PC-9 (cell line): ENCODE measurements around the gene PLCB3. TPM values are rescaled to one million over a fixed set of nuclear protein-coding genes. Genes with fewer than 3 reads are reported as not detected.

Experiments
- BruUV-seq: library from RNA; stranded (reverse); fragments of 400-500 nt; replicated peaks from 2 replicates; lab custom pipeline; 2021; lab: Mats Ljungman, UMichigan
- CTCF ChIA-PET: fragments of 300-600 bp; sonication (Branson Sonifier 250); formaldehyde crosslinking; loops from one replicate; lab custom pipeline; 2022; ENCODE audit warnings: antibody characterized with exemption; lab: Charles Lee
- POLR2A ChIA-PET: fragments of 300-600 bp; sonication (Branson Sonifier 250); formaldehyde crosslinking; loops from one replicate; lab custom pipeline; 2022; ENCODE audit warnings: antibody characterized with exemption; ENCODE audit not compliant: unreplicated experiment; lab: Charles Lee
- DNase-seq, 2 experiments: peaks; one replicate each; pipeline versions ENCODE4 v3.0.0 to v3.0.0-alpha.2; 2015 to 2022; ENCODE audit warnings: mixed read lengths in 1 of 2
- H2AFZ ChIP-seq: fragments of 200-600 bp; sonication (generic); 2 replicates; pipeline ENCODE4 v1.8.1; 2017; ENCODE audit warnings: antibody characterized with exemption
- H3F3A ChIP-seq: fragments of 200-600 bp; sonication (generic); 2 replicates; pipeline ENCODE4 v1.8.1; 2017; ENCODE audit warnings: antibody characterized with exemption, mild to moderate bottlenecking, low read depth; ENCODE audit not compliant: insufficient read depth
- H3K27ac ChIP-seq: fragments of 200-600 bp; sonication (generic); 2 replicates; pipeline ENCODE4 v1.6.1; 2016; ENCODE audit warnings: mixed run types
- H3K27me3 ChIP-seq: fragments of 200-600 bp; sonication (generic); 2 replicates; pipeline ENCODE4 v1.6.1; 2016; ENCODE audit warnings: low read depth, mixed run types; ENCODE audit not compliant: insufficient read depth
- H3K36me3 ChIP-seq: fragments of 200-600 bp; sonication (generic); 2 replicates; pipeline ENCODE4 v1.6.1; 2016; ENCODE audit warnings: low read depth, mixed run types
- H3K4me1 ChIP-seq: fragments of 200-600 bp; sonication (generic); replicated peaks from 2 replicates; pipeline ENCODE4 v1.6.1; 2016; ENCODE audit warnings: mixed run types; ENCODE audit not compliant: insufficient read depth
- H3K4me2 ChIP-seq: fragments of 200-600 bp; sonication (generic); 2 replicates; pipeline ENCODE4 v1.6.1; 2017; ENCODE audit warnings: mixed run types
- H3K4me3 ChIP-seq: fragments of 200-600 bp; sonication (generic); 2 replicates; pipeline ENCODE4 v1.6.1; 2016; ENCODE audit warnings: mixed run types
- H3K79me2 ChIP-seq: fragments of 200-600 bp; sonication (generic); 2 replicates; pipeline ENCODE4 v1.6.1; 2017; ENCODE audit warnings: low read depth, mixed run types
- H3K9me2 ChIP-seq: fragments of 200-600 bp; sonication (generic); 2 replicates; pipeline ENCODE4 v1.8.1; 2017; ENCODE audit warnings: mild to moderate bottlenecking; ENCODE audit not compliant: insufficient read depth
- H3K9me3 ChIP-seq: fragments of 200-600 bp; sonication (generic); 2 replicates; pipeline ENCODE4 v1.8.1; 2016; ENCODE audit warnings: low read depth; ENCODE audit not compliant: insufficient read depth
- H4K20me1 ChIP-seq: fragments of 200-600 bp; sonication (generic); 2 replicates; pipeline ENCODE4 v1.8.1; 2017; ENCODE audit not compliant: insufficient read depth
- EZH2 ChIP-seq: fragments of 200-600 bp; sonication (generic); IDR thresholded peaks from 2 replicates; pipeline ENCODE4 v1.8.0; 2017; ENCODE audit warnings: antibody characterized with exemption, low read depth
- intact Hi-C: fragments of 100-400 bp; cut with micrococcal nuclease; formaldehyde crosslinking; loops from one replicate; pipeline ENCODE4 v1.10.0; 2022; ENCODE audit not compliant: unreplicated experiment
- total RNA-seq: library from RNA; stranded (reverse); gene quantifications from 2 replicates; pipeline ENCODE4 v1.2.3, GENCODE V29; 2021
- TF ChIP-seq, protein P1 (sequence below): fragments of 200-600 bp; sonication (generic); conservative IDR thresholded peaks from 2 replicates; pipeline ENCODE4 v1.6.1; 2017; ENCODE audit warnings: mixed run types, antibody characterized with exemption, mild to moderate bottlenecking, moderate library complexity

PLCB3 gene
- total RNA-seq, 1 experiment from 2014 or later = 79.6 TPM

DNA sequence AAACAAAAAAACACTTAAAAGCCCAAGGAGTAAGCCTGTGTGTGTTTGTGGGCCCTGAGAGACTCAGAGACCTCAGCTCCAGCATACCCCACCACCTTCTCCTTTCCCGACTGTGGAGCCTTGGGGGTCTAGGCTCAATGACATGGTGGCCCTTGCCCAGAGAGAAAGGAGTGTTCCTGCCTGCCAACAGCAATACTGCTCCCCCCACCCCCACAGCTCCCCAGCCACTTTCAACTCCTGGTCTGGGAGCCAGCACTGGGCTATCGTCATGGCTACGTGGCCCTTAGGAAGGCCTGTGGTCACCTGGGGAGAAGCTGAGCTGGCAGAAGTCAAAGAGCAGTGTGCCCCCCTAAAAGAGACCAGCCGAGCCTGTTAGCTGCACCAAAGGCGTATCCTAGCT lies 7.2 kb upstream of the PLCB3 start:
- Histone ChIP-seq H3K79me2 (peaks cover 45% of the 10 kb centered on the region), H3K4me2 (peak overlapping the region; percentile 27; the same call in 1 of the 2 replicates), H3K9me2 (no peaks in the 10 kb centered on the region), H3K27ac (no peak overlapping the region), H4K20me1 (0 out of 2 replicates have a peak, but pooled peaks cover 5% of the 10 kb centered on the region), H3K27me3 (no peaks in the 10 kb centered on the region), H3K36me3 (peaks cover 10% of the 10 kb centered on the region; the same call in 1 of the 2 replicates), H3K9me3 (no peaks in the 10 kb centered on the region), H3K4me3 (no peak overlapping the region), H3F3A (peaks cover 70% of the 10 kb centered on the region), H3K4me1 (peaks cover 37% of the 10 kb centered on the region), H2AFZ (no peak overlapping the region)
- ChIA-PET CTCF (no interaction called here), POLR2A (no interaction called here)
- no peak for DNase-seq
- TF ChIP-seq EZH2 = no peak
- TF ChIP-seq, protein P1, sequence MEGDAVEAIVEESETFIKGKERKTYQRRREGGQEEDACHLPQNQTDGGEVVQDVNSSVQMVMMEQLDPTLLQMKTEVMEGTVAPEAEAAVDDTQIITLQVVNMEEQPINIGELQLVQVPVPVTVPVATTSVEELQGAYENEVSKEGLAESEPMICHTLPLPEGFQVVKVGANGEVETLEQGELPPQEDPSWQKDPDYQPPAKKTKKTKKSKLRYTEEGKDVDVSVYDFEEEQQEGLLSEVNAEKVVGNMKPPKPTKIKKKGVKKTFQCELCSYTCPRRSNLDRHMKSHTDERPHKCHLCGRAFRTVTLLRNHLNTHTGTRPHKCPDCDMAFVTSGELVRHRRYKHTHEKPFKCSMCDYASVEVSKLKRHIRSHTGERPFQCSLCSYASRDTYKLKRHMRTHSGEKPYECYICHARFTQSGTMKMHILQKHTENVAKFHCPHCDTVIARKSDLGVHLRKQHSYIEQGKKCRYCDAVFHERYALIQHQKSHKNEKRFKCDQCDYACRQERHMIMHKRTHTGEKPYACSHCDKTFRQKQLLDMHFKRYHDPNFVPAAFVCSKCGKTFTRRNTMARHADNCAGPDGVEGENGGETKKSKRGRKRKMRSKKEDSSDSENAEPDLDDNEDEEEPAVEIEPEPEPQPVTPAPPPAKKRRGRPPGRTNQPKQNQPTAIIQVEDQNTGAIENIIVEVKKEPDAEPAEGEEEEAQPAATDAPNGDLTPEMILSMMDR = no peak
- no TSS peak for BruUV-seq
- intact Hi-C loops = no loop called here

DNA sequence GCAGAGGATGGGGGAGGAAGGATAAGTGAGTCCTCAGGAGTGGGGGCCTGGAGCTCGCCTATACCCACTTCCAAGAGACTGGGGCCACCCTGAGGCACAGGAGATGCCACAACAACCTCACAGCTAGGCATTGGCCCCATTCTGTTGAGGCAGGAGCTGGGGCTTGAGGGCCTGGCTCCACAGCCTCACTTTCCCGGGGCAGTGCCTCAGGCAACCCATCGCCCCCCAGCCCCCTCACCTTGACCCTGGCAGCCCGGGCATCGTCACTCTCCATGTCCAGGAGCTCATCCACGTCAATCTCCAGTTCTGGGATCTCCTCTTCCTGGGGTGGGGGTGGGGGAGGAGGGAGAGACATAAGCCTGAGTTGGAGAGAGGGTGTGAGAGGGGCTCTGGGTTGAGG lies 6.4 kb upstream of the PLCB3 start:
- Histone ChIP-seq H3K9me3 (no peaks in the 10 kb centered on the region), H3K4me3 (peak overlapping the region; percentile 79), H4K20me1 (0 out of 2 replicates have a peak, but pooled peaks cover 5% of the 10 kb centered on the region), H3K9me2 (no peaks in the 10 kb centered on the region), H2AFZ (no peak overlapping the region), H3K4me1 (peaks cover 29% of the 10 kb centered on the region), H3K4me2 (peak overlapping the region; percentile 85), H3K27ac (peak overlapping the region; percentile 86), H3F3A (peaks cover 68% of the 10 kb centered on the region), H3K27me3 (no peaks in the 10 kb centered on the region), H3K79me2 (peaks cover 45% of the 10 kb centered on the region), H3K36me3 (peaks cover 10% of the 10 kb centered on the region; the same call in 1 of the 2 replicates)
- no TSS peak for BruUV-seq
- TF ChIP-seq EZH2 = no peak
- TF ChIP-seq, protein P1 = no peak
- intact Hi-C loops = no loop called here
- ChIA-PET POLR2A (interaction anchor here (0.6 kb wide), 1 partner anchor 27 kb away, joined by 21 read pairs; no protein-coding TSS in a partner anchor), CTCF (interaction anchor here (0.5 to 1.0 kb wide), 5 partner anchors 26 to 1808 kb away, joined by 3 to 7 read pairs (median 4); no protein-coding TSS in a partner anchor)
- DNase-seq = peak in 1 of 2 experiments; percentile 31

DNA sequence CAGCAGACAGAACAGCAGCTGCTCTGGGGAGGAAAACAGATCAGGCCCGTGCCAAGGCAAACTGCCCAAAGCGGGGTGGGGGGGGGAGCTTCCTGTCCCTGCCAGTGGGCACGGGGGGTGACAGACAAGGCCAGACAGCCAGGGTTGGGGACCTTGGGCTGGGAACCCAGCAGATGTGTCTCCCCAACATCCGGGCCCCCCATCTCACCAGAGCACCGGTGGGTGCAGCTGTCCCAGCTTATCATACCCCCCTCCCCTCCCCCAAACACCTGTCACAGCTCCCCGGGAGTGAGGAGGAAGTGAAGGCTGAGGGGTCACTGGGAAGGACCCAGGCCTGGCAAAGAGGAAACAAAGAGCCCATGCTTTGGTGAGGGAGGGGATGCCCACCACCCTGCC lies 5.9 kb upstream of the PLCB3 start:
- Histone ChIP-seq H3K4me2 (peak overlapping the region; percentile 85), H3K9me3 (no peaks in the 10 kb centered on the region), H2AFZ (no peak overlapping the region), H3K9me2 (no peaks in the 10 kb centered on the region), H3K79me2 (peaks cover 45% of the 10 kb centered on the region), H3K27me3 (no peaks in the 10 kb centered on the region), H3K27ac (peak overlapping the region; percentile 86), H3K4me1 (peaks cover 26% of the 10 kb centered on the region), H4K20me1 (0 out of 2 replicates have a peak, but pooled peaks cover 5% of the 10 kb centered on the region), H3F3A (peaks cover 67% of the 10 kb centered on the region), H3K4me3 (peak overlapping the region; percentile 79), H3K36me3 (peaks cover 10% of the 10 kb centered on the region; the same call in 1 of the 2 replicates)
- DNase-seq = no peak
- CTCF ChIA-PET = interaction anchor here (0.5 to 1.0 kb wide), 4 partner anchors 26 to 1808 kb away, joined by 3 to 6 read pairs (median 4); no protein-coding TSS in a partner anchor
- TF ChIP-seq EZH2 = no peak
- TF ChIP-seq, protein P1 = no peak
- POLR2A ChIA-PET = interaction anchor here (0.6 kb wide), 2 partner anchors 26 to 1654 kb away, joined by 5 to 21 read pairs; partner anchors contain the start of gene TUT1
- intact Hi-C loops = no loop called here
- TSS peak; percentile 20 for BruUV-seq
